Fibroblast of lung (primary cell): ENCODE measurements around the gene MARCKS.

Experiments used
- CTCF ChIP-seq, 2 donors: IDR thresholded peaks in 1 of 2; conservative IDR thresholded peaks in 1 of 2; 1 replicate in 1 of 2; 2 replicates in 1 of 2; pipeline ENCODE4 v1.5.1; 2011 to 2012; ENCODE audit warnings: low read length in 2 of 2, control low read depth in 1 of 2, inconsistent platforms in 1 of 2, low read depth in 1 of 2, mild to moderate bottlenecking in 1 of 2
- EZH2 ChIP-seq: IDR thresholded peaks from 2 replicates; pipeline ENCODE4 v1.5.1; 2012; ENCODE audit warnings: low read length, control low read depth, mild to moderate bottlenecking; ENCODE audit errors: missing control alignments

- no peak for TF ChIP-seq EZH2
- TF ChIP-seq CTCF (conservative IDR thresholded peaks at IDR 0.05 in 1 of 2, IDR thresholded peaks at IDR 0.05 in 1 of 2; ENCODE audit: low read depth in 1 of 2, low read length in 2 of 2) = no peak
Measured at GRCh38 chr6:113821445-113821844, 35.7 kb upstream of the MARCKS start.
